Activated naive CD4-positive, alpha-beta T cell treated with Interleukin-2 at 50 U/mL for 16 hours (primary cell): ENCODE results near the gene CENPA.
"Not testable (repeated sequence)": the region's sequence is repeated elsewhere in the genome, so short reads cannot be mapped to it uniquely, and the experiment has no call there.

ENCODE experiments used
- DNase-seq: peaks from one replicate; pipeline ENCODE4 v3.0.0-alpha.2; 2020

Gene CENPA

DNA sequence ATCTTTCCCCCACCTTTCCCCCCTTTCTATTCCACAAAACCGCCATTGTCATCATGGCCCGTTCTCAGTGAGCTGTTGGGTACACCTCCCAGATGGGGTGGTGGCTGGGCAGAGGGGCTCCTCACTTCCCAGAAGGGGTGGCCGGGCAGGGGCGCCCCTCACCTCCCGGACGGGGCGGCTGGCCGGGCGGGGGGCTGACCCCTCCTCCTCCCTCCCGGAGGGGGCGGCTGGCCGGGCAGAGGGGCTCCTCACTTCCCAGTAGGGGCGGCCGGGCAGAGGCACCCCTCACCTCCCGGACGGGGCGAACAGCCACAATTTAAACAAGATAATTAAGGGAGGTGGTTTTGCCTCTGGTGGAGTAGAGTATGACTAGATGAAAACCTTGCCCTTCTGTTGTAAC is 9.3 kb downstream of the CENPA start:
- DNase-seq: not testable (repeated sequence)

- no peak for DNase-seq
Observed at GRCh38 chr2:26801328-26801727, 15.5 kb downstream of the CENPA start.

- DNase-seq: no peak
Observed at GRCh38 chr2:26801796-26802195, 15.9 kb downstream of the CENPA start.

GRCh38 chr2:26805241-26805676 is 19.4 kb downstream of the CENPA start:
- DNase-seq: no peak

DNA sequence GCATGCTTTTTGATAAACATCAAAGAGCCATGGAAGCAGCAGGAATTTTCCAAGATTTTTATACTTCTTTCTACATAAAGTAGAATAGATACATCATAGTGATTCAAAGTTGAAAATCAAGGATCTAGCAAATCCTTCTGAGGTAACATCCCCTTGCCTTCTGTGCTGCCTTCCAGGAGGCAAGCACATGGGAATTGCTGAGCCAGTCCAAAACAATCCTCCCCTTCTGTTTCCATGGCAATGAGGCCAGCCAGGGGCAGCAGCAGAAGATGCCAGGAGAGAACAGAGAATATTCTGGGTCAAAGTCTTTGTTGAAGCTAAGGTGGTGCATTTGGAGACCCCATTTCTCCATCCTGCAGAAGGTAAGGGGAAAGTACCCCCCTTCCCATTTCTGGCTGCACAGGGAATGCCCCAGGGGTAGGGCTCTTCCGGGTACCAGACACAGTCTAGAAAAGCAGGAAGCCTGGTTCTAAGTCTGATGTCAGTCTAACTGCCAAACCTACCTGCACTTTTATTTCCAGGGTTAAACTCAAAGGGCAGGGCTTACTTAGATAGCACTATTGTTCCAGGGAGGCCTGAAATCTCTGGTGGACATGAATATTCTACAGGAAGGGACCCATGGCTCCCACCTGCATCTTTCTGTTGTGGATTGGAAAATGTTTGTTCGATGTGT is 22.1 kb downstream of the CENPA start:
- no peak for DNase-seq

- no peak for DNase-seq
Observed at GRCh38 chr2:26809211-26809610, 23.4 kb downstream of the CENPA start.

DNA sequence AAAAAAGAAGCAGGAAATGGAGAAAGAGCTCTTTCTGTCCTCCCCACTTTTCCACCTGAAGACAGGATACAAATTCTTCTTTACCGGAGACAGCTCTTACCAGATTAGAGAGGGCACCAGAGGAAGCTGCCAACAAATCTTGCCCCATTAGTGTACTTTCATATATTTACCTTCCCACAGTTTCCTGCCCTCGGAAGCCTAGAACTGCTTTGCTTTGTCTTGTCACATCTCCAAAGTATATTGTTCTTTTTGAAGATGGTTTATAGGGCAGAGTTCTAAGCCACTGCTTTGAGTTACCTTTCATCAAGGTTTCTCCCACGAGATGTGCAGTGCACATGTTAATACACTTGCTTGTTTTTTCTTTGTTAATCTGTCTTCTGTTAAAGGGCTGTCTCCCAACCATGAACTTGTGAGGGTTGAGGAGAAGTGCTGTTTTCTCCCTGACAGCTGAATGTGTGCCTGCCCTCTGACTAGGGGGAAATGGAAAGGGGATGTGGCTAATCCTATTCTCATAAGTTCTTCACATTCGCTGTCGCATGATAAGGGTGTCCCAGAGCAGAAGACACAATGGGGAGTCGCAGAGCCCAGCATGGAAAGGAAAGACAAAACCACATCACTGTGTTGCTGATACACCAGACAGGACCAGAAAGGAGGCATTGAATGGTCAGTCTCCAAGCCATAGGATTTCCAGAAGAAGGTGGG is 24.2 kb downstream of the CENPA start:
- no peak for DNase-seq

GRCh38 chr2:26811261-26811660 is 25.4 kb downstream of the CENPA start:
- no peak for DNase-seq

DNA sequence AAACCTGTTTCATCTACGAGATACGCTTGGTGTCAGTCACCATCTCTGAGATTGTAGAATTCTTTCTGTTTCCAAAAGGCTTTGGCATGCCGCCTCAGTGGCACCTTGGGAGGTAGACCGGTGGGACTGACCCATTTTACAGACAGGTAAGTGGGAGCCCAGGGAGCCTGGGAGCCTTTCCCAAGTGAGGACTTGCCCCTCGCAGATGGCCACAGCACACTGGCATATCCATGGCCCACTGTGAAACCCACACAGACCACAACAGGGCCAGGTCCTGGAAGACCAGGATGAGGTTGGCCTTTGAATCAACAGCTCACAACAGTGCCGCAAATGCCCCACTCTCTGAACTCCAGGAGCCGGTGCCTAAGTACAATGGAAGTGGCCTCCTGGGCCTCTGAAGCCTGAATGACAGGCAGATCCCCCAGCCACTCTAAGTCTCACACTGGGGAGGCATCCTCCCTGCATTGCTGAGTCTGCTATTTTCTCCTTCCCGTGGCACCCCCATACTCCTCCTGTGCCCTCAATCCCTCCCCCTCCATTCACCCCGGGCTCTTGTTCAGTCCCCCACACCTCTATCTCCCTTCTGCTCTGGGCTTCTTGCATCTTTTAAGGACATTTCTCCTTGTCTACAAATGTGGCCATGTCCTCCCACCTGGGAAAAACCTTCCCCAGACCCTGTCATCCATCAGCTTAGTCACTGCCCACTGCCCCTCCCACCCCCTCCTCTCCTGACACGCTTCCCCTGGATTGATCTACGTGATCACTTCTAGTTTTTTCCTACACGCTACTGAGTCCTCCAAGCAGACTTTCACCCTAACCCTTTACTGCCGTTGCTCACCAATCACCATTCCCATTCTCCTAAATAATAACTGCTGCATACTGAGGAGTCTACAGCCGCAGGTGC is 26.2 kb downstream of the CENPA start:
- DNase-seq: no peak

DNA sequence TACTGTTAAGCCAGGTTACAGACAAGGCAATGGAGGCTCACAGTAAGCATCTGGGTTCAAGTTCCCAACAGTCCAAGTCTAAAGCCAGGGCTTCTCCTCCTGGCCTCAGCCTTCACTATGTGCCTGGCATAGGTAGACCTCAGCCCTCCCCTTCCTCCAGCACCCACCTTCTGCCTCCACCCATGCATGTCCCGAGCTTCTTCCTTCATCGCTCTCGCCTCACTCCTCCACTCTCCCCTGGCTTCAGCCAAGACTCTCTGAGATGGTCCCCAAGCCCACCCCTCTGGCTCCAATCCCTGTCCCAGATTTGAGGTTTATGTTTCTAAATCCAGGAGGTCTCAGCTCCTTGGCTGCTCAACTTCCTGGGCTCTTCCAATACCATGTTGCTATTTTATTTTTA is 26.9 kb downstream of the CENPA start:
- DNase-seq: no peak

GRCh38 chr2:26814072-26814765 is 28.4 kb downstream of the CENPA start:
- not testable (repeated sequence) for DNase-seq

- DNase-seq: no peak
Observed at GRCh38 chr2:26816893-26817292, 31.0 kb downstream of the CENPA start.

GRCh38 chr2:26818255-26818654 is 32.4 kb downstream of the CENPA start:
- no peak for DNase-seq

- DNase-seq: no peak
Observed at GRCh38 chr2:26818972-26819371, 33.1 kb downstream of the CENPA start.

- DNase-seq: no peak
Observed at GRCh38 chr2:26820932-26821331, 35.1 kb downstream of the CENPA start.

- DNase-seq: no peak
Observed at GRCh38 chr2:26822877-26823276, 37.0 kb downstream of the CENPA start.

DNA sequence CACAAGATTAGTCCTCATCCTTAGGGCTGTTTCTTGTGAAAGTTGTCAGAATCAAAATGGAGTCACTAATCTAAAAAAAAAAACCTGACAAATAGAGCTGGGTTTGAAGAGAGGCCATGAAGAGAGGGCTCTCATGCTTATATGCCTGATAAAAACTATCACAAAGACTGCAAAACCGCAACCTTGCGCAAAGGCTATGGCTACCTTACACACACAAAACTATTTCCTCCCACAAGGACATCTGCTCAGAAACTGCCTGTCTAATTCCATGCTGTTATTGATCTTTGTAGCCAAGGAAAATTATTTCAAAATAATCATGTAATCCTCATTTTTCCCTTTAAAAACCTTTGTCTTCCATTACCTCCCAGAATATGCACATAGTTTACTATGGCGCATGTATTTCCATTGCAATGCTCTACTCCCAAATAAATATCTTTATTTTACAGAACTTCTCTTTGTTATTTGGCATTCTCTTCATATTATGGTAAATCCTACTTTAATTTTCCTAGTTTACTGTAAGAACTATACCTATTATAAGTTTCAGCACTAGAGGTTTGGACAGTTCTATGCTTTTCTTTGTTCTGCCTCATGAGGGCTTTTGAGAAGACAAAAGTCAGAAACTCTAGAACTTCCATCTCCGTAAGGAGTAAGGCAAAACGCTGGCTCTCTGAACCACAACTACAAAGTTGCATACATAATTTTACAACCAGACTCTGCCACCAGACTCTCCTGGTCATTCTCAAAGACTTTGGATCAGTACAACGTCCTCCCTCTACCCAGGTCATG is 52.5 kb downstream of the CENPA start:
- no peak for DNase-seq

GRCh38 chr2:26840937-26841610 is 55.2 kb downstream of the CENPA start:
- no peak for DNase-seq

- DNase-seq: no peak
Observed at GRCh38 chr2:26843041-26843440, 57.2 kb downstream of the CENPA start.
